NCI-H345 treated with DMSO at 0.1 percent for 48 hours (cell line): ENCODE data around the gene TP73.
"Not testable (repeated sequence)": the region's sequence is repeated elsewhere in the genome, so short reads cannot be mapped to it uniquely, and the experiment has no call there.

Experiments
- DNase-seq: peaks from one replicate; lab custom pipeline; 2025; ENCODE audit not compliant: unreplicated experiment; lab: John Stamatoyannopoulos, UW

Gene TP73

GRCh38 chr1:3740752-3741151 is 88.4 kb downstream of the TP73 start:
- no peak for DNase-seq

DNA sequence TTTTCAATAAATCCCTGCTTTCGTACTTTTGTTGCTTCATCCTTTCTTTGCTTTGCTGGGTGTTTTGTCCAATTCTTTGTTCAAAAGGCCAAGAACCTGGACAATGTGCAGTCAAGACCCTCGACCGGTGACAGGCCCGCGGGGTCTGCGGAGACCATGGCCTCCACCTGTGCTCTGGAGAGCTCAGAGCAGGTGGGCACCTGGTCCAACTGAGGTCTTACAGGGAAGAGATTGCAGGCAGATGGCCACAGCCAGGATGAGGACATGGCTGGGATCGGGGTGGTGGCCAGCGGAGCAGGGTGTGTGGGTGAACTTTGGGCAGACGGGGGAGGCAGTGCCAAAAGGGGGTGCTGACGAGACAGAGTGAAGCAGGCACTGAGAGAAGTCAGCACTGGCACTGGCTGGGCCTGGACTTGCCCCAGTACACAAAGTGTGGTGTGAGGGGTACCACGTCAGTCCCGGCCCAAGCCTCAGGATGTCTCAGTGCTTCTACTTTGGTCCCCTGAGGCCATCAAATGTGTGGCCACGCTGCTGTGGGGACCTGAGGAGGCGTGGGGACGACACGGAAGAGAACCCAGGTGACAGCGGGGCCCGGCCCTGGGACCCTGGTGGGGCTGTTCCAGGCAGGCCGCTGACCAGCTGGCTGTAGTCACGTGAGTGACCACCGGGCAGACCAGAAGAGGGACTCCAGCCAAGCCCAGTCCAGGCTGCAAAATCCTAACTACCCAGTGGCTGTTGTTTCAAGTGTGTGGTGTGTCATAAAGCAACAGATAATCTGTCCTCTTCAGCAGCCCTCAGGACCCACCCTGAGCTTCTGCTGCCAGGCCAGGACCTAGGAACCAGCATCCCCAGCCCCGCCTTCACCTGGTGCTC is 89.5 kb downstream of the TP73 start:
- DNase-seq, result no peak

GRCh38 chr1:3742439-3743298 is 90.4 kb downstream of the TP73 start:
- DNase-seq, result no peak

DNA sequence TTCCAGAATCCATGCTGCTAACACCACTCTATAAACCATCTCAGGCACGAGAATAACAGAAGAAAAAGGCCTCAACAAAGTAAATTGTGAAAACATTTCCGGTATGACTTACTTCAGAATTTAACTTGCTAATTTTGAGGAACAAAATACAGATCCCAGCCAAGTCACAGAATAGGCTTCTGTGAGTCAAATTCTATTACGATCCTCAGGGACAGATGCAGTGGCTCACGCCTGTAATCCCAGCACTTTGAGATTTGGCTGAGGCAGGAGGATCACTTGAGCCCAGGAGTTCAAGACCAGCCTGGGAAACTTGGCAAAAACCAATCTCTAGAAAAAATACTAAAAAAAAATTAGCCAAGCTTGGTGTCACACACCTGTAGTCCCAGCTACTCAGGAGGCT is 91.1 kb downstream of the TP73 start:
- no peak for DNase-seq

GRCh38 chr1:3743826-3744225 is 91.5 kb downstream of the TP73 start:
- no peak for DNase-seq

DNA sequence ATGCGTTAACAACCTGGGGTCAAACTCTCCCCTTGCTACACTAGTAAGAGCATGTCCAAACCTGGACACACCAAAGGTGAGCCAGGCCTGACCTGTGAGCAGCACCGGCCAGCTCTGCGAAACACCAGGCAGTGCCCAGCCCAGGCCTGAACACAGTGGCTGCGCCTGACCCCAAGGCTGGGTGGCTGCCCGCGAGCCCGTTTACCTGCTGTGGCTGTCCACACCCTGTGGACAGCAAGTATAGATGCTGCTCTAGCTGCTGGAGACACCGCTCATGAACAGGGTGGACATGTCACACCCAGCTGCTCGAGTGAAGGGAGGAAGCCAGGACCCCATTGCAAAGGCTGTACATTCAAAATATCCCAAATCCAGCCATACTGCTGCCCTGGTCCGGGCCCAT is 92.3 kb downstream of the TP73 start:
- DNase-seq, result no peak

GRCh38 chr1:3745071-3745470 is 92.8 kb downstream of the TP73 start:
- no peak for DNase-seq

- DNase-seq, result no peak
Observed at GRCh38 chr1:3745590-3746381, 93.5 kb downstream of the TP73 start.

GRCh38 chr1:3746389-3746829 is 94.1 kb downstream of the TP73 start:
- no peak for DNase-seq

DNA sequence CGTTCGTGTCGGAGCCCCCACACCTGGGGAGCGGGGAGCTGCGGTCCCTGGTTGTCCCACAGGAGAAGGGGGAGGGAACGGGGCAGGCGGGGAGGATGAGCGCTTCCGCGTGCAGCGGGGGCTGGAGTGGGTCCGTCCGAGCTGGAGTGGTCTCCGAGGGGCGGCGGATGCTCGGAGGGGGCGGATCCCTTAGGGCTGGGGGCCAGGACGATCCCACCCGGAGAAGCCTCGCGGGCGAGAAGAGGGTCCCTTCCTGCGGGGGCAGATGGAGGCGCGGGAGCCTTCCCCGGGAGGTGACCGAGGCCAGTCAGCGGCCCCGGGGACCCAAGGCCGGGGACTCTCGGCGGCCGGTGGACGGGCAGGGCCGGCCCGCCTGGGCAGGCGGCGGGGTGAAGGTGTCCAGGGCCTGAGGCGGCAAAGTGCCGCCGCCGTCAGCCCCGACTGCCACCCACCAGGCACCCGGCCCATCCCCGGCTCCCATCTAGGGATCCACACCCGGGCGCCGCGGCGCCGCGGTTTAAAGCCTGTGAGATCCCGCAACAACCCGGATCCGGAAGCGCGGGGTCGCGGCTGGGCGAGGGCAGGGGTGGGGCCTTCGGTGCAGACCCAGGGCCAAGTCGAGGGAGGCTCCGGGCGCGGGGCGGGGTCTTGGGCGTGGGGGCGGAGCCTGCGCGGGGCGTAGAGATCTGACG is 94.7 kb downstream of the TP73 start:
- peak; percentile 86 for DNase-seq

- DNase-seq, result no peak
Observed at GRCh38 chr1:3747522-3747848, 95.2 kb downstream of the TP73 start.

GRCh38 chr1:3747903-3748302 is 95.6 kb downstream of the TP73 start:
- DNase-seq, result no peak

DNA sequence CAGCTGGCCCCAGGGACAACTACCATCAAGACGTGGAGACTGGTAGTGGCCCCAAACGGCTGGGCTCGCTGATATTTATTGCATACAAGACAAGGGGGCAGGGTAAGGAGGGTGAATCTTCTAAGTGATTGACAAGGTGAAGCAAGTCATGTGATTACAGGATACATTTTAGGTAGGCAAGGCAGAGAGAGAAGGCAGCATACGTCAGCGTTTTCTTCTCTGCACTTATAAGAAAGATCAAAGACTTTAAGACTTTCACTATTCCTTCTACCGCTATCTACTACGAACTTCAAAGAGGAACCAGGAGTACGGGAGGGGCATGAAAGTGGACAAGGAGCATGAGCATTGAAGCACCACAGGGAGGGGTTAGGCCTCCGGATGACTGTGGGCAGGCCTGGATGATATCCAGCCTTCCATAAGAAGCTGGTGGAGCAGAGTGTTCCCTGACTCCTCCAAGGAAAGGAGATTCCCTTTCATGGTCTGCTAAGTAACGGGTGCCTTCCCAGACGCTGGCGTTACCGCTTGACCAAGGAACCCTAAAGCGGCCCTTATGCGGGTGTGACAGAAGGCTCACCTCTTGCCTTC is 96.1 kb downstream of the TP73 start:
- not testable (repeated sequence) for DNase-seq

DNA sequence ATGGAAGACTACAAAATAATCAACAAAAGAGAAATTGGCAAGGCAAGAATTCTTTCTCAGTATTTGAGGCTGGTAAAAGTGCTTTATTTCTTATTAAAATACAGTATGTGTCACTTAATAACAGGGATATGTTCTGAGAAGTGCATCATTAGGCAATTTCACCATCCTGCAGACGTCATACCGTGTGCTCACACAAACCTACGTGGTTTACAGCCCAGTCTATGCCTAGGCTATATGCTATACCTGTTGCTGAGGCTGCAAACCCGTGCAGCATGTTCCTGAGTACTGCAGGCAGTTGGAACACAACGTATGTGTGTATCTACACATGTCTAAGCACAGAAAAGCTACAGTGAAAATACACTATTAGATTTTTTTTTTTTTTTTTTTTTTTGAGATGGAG is 97.2 kb downstream of the TP73 start:
- DNase-seq, result no peak

DNA sequence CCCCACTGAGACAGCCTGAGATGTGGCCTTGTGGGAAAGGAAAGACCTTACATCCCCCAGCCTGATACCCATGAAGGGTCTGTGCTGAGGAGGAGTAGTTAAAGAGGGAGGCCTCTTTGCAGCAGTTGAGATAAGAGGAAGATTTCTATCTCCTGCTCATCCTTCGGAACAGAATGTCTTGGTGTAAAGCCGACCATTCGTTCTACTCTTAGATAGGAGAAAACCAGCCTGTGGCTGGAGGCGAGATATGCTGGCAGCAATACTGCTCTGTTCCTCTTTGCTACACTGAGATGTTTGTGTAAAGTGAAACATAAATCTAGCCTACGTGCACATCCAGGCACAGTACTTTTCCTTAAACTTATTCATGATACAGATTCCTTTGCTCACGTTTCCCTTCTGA is 98.4 kb downstream of the TP73 start:
- DNase-seq, result no peak

DNA sequence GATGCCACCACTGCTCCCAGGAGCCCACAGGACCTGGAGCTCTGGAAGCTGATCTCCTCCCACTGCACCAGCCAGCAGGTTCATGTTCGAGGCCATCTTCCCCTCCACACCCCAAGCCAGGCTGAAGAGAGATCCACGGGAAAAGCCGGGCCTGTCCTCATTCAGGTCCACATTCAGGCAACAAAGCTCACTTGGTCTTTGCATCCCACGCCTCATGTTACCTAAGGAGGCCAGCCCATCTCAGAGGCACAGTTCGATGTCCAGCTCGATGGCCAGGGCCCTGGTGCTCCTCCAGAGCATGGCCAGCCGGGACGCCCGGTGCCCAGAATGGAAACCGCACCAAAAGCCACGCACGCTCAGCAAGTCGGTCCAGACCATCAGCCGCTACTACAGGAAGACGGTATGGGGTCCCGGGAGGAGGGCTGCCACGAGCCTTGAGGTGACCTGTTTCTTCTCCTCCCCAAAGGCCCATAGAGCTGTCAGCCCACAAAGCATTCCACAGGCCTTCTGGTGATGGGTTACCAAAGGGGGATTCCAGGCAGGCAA is 100.2 kb downstream of the TP73 start, which contains the start of gene CCDC27:
TSS of gene CCDC27 (plus strand) at position 51 of the 546 bp plus-strand sequence. CDS start at position 83, 32 bp downstream.
- no peak for DNase-seq

DNA sequence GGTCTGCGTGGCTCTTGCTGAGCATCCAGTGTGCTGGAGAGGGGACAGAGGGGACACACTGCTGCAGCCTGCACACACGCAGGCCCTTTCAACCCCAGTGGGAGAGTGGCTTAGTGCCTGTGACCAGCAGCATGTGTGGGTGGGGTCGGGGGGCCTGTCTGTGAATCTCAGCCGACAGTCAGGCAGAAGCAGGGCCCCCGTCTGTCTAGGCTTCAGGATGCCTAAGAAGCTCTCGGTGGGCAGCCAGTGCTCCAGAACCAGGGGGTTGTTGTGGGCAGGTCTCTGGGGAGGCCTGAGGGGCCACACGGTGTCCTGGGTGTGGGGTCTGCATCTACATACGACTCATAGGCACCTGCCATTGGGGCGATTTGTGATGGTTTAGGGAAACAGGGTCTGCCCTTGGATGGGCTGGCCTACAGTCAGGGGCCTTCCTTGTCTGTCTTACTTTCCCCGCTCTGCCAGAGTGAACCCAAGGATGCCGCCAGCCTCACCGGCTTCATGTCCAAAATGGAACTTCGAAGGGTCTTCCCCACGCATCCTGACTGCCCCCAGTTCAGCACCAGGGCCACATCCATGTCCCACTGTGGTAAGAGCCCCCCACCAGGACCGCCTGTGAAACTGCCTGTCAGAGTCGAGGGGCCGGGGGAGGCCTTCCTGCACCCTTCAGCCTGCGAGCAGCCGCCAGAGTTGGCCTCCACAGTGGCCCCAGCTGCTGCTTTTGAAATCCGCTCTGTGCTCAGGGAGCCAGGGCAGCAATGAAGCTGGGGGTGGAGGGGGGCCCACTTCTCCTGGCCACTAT is 101.5 kb downstream of the TP73 start:
- DNase-seq, result no peak

GRCh38 chr1:3756394-3756793 is 104.1 kb downstream of the TP73 start:
- DNase-seq, result no peak

DNA sequence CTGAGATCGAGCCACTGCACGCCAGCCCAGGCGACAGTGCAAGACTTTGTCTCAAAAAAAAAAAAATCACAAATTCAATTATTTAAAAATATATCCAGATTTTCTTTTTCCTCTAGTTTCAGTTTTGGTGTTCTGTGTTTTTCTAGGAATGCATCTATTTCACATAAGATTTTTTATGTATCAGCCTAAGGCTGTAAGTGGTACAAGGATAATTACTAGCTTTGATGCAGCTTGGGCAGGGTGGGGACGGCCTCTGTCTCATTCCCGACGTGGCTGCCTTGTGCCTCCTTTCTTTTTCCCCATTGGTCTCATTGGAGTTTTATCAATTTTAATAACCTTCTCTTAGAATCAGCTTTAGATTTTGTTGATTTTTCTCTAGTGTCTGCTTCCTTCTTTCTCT is 106.8 kb downstream of the TP73 start:
- no peak for DNase-seq
